ENCODE results near the gene DHCR24.
A peak's percentile ranks its signal among the peaks of the same experiment; 100 is the strongest.
"Not testable (repeated sequence)": the region's sequence is repeated elsewhere in the genome, so short reads cannot be mapped to it uniquely, and the experiment has no call there.

Gene DHCR24, protein sequence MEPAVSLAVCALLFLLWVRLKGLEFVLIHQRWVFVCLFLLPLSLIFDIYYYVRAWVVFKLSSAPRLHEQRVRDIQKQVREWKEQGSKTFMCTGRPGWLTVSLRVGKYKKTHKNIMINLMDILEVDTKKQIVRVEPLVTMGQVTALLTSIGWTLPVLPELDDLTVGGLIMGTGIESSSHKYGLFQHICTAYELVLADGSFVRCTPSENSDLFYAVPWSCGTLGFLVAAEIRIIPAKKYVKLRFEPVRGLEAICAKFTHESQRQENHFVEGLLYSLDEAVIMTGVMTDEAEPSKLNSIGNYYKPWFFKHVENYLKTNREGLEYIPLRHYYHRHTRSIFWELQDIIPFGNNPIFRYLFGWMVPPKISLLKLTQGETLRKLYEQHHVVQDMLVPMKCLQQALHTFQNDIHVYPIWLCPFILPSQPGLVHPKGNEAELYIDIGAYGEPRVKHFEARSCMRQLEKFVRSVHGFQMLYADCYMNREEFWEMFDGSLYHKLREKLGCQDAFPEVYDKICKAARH

DNA sequence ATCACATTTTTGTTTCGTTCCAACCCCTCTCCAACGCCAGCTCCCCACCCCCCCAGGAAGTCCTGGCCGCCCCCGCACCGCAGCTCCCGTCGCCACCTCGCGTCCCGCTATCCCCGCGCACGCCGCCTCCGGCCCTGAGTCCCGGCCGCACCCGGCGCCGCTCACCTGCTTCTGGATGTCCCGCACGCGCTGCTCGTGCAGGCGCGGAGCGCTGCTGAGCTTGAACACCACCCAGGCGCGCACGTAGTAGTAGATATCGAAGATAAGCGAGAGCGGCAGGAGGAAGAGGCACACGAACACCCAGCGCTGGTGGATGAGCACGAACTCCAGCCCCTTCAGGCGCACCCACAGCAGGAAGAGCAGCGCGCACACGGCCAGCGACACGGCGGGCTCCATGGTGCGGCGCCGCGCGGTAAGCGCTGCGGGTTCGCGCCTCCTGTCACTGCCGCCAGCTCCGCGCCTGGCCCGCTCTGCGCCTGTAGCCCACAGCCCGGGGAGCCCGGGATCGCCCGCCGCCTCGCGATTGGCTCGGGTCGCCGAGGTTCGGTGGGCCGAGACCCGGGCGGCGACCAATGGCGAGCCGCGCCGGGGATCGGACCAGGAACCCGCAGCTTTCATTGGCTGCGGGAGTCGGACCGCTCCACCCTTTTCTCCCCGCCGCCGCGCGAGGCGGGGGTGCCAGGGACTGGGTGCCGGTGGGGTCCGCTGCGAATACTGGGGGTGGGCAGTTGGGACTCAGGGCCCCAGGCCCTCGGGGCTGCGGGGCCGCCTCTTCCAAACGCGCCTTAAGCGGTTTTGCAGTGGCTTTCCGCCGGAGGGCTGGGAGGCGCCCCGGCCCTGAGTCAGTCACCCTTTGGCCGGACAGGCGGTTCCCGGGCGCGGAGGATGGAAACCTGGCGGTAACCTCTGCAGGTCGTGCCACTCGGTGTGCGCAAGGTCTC, at the start of gene DHCR24:
DHCR24 (minus strand) TSS at position 472 of the 941 bp plus-strand sequence; CDS start at position 396, 76 bp downstream.
- intact Hi-C loops (cut with DNase I): no loop called here
- peak; percentile 86 to 98 (median 95) for DNase-seq

- intact Hi-C loops (cut with DNase I): no loop called here
- DNase-seq: no peak
These were observed 49.8 kb upstream of the DHCR24 start for GRCh38 chr1:54936791-54937190.

- no peak for DNase-seq
- intact Hi-C loops (cut with DNase I): no loop called here
These were observed 47.9 kb upstream of the DHCR24 start for GRCh38 chr1:54934869-54935268.

GRCh38 chr1:54934081-54934480, 47.1 kb upstream of the DHCR24 start:
- DNase-seq; intact Hi-C loops (cut with DNase I): not testable (repeated sequence)

DNA sequence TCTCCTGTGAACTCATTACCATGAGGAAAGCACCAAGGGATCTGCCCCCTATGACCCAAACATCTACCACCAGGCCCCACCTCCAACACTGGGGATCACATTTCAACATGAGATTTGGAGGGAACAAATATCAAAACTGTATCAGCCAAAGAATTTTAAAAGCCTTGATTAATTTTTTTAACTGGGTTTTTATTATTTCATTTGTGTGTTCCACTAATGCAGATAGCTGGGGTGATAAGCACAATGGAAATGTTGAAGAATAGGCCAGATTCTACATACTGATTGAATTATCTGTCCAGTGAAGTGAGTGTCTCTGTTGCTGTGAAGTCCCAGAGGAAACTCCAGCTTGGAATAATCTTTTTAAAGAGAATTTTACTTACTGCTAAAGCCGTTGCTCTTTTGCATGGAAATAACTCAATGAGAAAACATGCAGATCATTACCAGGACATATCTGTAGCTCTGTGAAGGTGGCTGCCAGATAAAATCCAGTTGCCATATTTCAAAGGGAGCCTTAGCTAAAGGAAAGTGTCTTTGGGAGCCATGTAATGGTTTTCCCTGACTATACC, 44.4 kb upstream of the DHCR24 start:
- DNase-seq: no peak
- intact Hi-C loops (cut with DNase I): no loop called here

DNA sequence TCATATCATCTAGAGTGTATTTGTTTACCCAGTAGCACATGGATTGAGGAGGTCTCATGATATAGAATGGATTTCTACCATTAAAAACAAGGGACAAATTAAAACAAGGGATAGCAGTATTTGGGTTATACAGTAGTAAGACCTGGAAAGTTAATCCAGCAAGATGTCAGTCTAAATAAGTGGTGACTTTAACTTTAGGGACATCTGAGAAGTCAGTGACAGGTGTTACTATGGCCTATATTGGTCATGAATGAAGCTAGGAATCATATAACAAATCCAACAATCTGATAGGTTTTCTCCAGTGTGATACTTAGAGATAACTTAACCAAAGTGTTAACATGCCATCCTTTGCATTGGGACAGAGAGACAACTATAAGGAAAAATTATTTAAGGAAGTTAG, 42.7 kb upstream of the DHCR24 start:
- DNase-seq: no peak
- intact Hi-C loops (cut with DNase I): no loop called here

- intact Hi-C loops (cut with DNase I): no loop called here
- no peak for DNase-seq
These were observed 41.3 kb upstream of the DHCR24 start for GRCh38 chr1:54928327-54928726.

DNA sequence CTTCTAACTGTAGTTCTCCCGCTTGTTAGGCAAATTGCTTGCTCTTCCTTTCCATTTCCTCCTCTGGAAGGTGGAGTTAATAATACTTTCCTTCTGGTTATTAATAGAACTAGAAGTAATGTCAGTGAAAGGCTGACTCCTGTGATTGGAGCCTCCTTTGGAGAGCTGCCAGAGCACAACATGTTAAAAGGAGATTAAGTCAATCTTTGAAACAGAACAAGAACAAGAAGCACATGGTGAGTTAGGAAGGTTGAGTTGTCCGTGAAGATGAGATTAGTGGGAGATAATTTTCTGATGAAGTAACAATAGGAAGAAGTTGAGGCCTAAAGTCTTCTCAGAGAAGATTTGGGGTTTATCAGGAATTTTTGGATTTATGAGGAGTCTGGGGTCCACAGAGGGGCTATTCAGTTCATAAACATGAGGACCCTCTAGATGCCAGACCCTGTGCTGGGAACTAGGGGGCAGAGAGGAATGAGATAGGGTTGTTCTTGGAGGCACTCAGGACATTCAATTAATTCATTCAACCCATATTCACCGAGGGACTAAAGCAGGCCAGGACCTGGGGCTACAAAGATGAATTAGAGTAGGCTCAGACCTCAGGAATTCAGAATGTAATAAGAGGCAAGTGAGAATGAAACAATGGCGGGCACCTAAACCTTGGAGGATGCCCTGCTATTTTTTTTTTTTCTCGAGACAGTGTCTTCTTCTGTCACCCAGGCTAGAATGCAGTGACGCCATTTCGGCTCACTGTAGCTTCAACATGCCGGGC, 40.7 kb upstream of the DHCR24 start:
- intact Hi-C loops (cut with DNase I): no loop called here
- peak in 27 of 42 donors; percentile 26 to 86 (median 51) for DNase-seq

GRCh38 chr1:54926970-54927369, 40.0 kb upstream of the DHCR24 start:
- intact Hi-C loops (cut with DNase I): no loop called here
- no peak for DNase-seq

DNA sequence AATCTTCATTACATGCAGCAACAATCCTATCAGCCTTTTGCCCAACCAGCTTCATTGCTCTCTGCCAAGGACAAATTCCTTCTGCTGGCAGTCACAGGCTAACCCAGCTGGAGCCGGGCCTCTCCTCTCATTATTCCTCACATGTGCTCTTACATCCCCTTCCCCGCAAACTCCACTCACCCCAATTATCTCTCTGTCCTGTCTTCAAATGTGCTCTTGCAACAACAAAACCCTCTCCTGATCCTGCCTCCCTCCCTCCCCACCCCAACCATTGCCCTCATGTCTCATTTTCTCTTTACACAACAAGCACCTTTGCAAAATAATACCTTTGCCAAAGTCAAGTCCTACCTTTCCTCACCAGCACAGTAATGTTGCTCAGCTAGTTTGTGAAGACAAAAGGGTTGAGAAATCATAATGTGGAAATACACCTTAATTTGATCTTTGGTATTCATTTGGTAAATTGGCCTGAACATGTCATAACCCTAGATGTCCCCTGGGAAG, 36.0 kb upstream of the DHCR24 start:
- no peak for DNase-seq
- intact Hi-C loops (cut with DNase I): no loop called here

GRCh38 chr1:54922040-54922761, 35.2 kb upstream of the DHCR24 start:
- no peak for DNase-seq
- intact Hi-C loops (cut with DNase I): no loop called here

- intact Hi-C loops (cut with DNase I): no loop called here
- DNase-seq: no peak
These were observed 32.7 kb upstream of the DHCR24 start for GRCh38 chr1:54919367-54920359.

- peak in 40 of 42 donors; percentile 22 to 95 (median 66) for DNase-seq
- intact Hi-C loops (cut with DNase I): not testable (repeated sequence)
These were observed 24.1 kb upstream of the DHCR24 start for GRCh38 chr1:54911076-54911475.

GRCh38 chr1:54906586-54906985, 19.6 kb upstream of the DHCR24 start:
- no peak for DNase-seq
- intact Hi-C loops (cut with DNase I): no loop called here

DNA sequence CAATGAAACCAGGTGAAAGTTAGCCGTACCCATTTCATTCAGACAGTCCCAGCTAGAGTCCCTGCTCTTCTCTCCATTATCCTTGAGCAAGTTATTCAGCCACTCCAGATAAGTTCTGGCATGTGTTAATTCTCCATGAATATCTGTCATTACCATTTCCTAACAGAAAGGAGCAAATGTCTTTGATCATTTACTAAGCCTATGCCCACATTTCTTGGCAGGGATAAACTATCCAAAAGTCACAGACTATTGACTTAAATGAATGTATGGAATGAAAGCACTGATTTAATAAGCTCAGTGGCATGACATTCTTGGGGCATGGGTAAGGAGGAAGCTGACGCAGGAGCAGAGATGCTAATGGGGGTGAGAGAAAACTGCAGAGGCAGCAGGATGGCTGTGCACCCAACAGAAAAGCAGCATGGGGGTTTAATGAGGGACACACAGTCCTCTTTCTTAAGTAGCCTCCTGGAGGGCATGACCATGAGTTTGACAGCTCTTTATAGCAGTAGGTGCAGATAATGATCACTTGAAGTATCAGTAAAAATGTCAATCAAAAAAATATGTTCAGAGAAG, 17.6 kb upstream of the DHCR24 start:
- peak in 2 of 42 donors; percentile 13 to 40 for DNase-seq

DNA sequence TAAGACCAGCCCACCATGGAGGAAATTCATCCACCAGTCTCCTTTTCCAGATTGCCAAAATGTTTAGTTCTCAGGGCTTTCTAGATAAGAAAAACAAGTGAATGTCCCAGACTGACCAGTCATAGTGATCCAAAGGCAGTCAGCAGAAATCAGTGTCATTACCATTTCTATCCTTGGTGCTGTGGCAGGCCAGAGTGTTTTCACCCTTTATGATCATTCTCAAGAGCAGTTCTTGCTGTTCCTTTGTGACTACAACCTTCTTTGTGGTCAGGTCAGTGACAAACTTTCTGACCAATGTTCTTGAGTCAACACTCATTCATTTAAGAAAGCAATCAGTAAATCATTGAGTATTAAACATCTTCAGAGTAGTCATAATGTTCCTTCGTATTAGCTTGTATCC, 7.3 kb upstream of the DHCR24 start:
- intact Hi-C loops (cut with DNase I): no loop called here
- DNase-seq: no peak

More for the DNA sequence above, 17.6 kb upstream of the DHCR24 start:
- intact Hi-C loops (cut with DNase I): no loop called here
